Neural cell (in vitro differentiated cells): ENCODE results near the gene ARHGEF16. TPM values are rescaled to one million over a fixed set of nuclear protein-coding genes. Genes with fewer than 3 reads are reported as not detected.

Experiments
- H2AFZ ChIP-seq: fragments of 200-600, 300-800 bp; sonication (generic), shearing (Covaris generic); 2 replicates; pipeline ENCODE4 v1.6.0; 2014; ENCODE audit warnings: low read depth, mild to moderate bottlenecking, antibody characterized with exemption, low read length, moderate library complexity
- H3F3A ChIP-seq: fragments of 200-600 bp; shearing (Covaris generic); 2 replicates; pipeline ENCODE4 v1.6.1; 2016; ENCODE audit warnings: mild to moderate bottlenecking, moderate library complexity, mixed read lengths, antibody characterized with exemption, low read length; ENCODE audit not compliant: insufficient read depth, poor library complexity, severe bottlenecking
- H3K27ac ChIP-seq: fragments of 200-600, 300-800 bp; sonication (generic), shearing (Covaris generic); 2 replicates; pipeline ENCODE4 v1.5.1; 2014; ENCODE audit warnings: mild to moderate bottlenecking, low read length, moderate library complexity
- H3K27me3 ChIP-seq: fragments of 300-800, 200-600 bp; sonication (generic), shearing (Covaris generic); 2 replicates; pipeline ENCODE4 v1.6.0; 2014; ENCODE audit warnings: mild to moderate bottlenecking, low read depth, low read length, moderate library complexity; ENCODE audit not compliant: insufficient read depth
- H3K36me3 ChIP-seq: fragments of 300-800, 200-600 bp; sonication (generic), shearing (Covaris generic); 2 replicates; pipeline ENCODE4 v1.5.1; 2014; ENCODE audit warnings: mild to moderate bottlenecking, antibody characterized with exemption, low read length, moderate library complexity; ENCODE audit not compliant: insufficient read depth
- H3K4me2 ChIP-seq: fragments of 300-800, 200-600 bp; sonication (generic), shearing (Covaris generic); 2 replicates; pipeline ENCODE4 v1.6.0; 2014; ENCODE audit warnings: mild to moderate bottlenecking, low read length
- H3K4me3 ChIP-seq: fragments of 300-800, 200-600 bp; sonication (generic), shearing (Covaris generic); 2 replicates; pipeline ENCODE4 v1.5.1; 2014; ENCODE audit warnings: mild to moderate bottlenecking, low read length, moderate library complexity
- H3K79me2 ChIP-seq: fragments of 200-600 bp; shearing (Covaris generic); replicated peaks from 2 replicates; pipeline ENCODE4 v1.6.0; 2014; ENCODE audit warnings: mild to moderate bottlenecking, low read length, moderate library complexity; ENCODE audit not compliant: insufficient read depth
- H3K9ac ChIP-seq: fragments of 300-800, 200-600 bp; sonication (generic), shearing (Covaris generic); 2 replicates; pipeline ENCODE4 v1.6.1; 2016; ENCODE audit warnings: mild to moderate bottlenecking, low read length, mixed read lengths
- H3K9me2 ChIP-seq: fragments of 200-600 bp; shearing (Covaris generic); 2 replicates; pipeline ENCODE4 v1.6.1; 2016; ENCODE audit warnings: mild to moderate bottlenecking, low read length, mixed read lengths; ENCODE audit not compliant: insufficient read depth
- H3K9me3 ChIP-seq: fragments of 200-600, 300-800 bp; sonication (generic), shearing (Covaris generic); 2 replicates; pipeline ENCODE4 v1.6.1; 2016; ENCODE audit warnings: mild to moderate bottlenecking, mixed run types, low read length, moderate library complexity, mixed read lengths
- H4K20me1 ChIP-seq: fragments of 200-600 bp; shearing (Covaris generic); 2 replicates; pipeline ENCODE4 v1.6.1; 2016; ENCODE audit warnings: mild to moderate bottlenecking, mixed run types; ENCODE audit not compliant: insufficient read depth
- EP300 ChIP-seq: fragments of 450-650 bp; conservative IDR thresholded peaks from 2 replicates; pipeline ENCODE4 v1.6.1; 2014; ENCODE audit warnings: antibody characterized with exemption, mild to moderate bottlenecking, moderate library complexity; ENCODE audit not compliant: poor library complexity, severe bottlenecking
- EZH2 ChIP-seq: fragments of 200-600, 300-800 bp; shearing (Covaris generic), sonication (generic); IDR thresholded peaks from 2 replicates; pipeline ENCODE4 v1.6.1; 2014; ENCODE audit warnings: antibody characterized with exemption, low read length, borderline replicate concordance, mild to moderate bottlenecking; ENCODE audit not compliant: insufficient read depth, poor library complexity, severe bottlenecking
- MXI1 ChIP-seq: fragments of 450-650 bp; conservative IDR thresholded peaks from 2 replicates; pipeline ENCODE4 v1.6.1; 2014; ENCODE audit warnings: antibody characterized with exemption, mild to moderate bottlenecking; ENCODE audit not compliant: poor library complexity, severe bottlenecking
- POLR2AphosphoS5 ChIP-seq: IDR thresholded peaks from 2 replicates; pipeline ENCODE4 v1.6.1; 2012
- RAD21 ChIP-seq: fragments of 450-650 bp; conservative IDR thresholded peaks from 2 replicates; pipeline ENCODE4 v1.6.1; 2014; ENCODE audit warnings: antibody characterized with exemption, mild to moderate bottlenecking, moderate library complexity
- SMC3 ChIP-seq: fragments of 450-650 bp; conservative IDR thresholded peaks from 2 replicates; pipeline ENCODE4 v1.6.1; 2014; ENCODE audit warnings: antibody characterized with exemption, mild to moderate bottlenecking, moderate library complexity; ENCODE audit not compliant: poor library complexity
- TAF1 ChIP-seq: IDR thresholded peaks from 2 replicates; pipeline ENCODE4 v1.6.1; 2012; ENCODE audit warnings: low read depth
- polyA minus RNA-seq: library from RNA; depleted of rRNA, polyadenylated mRNA; stranded (reverse); fragments of >200 nt; gene quantifications from 2 replicates; pipeline ENCODE4 v1.2.3, GENCODE V29; 2014
- polyA plus RNA-seq: library from polyadenylated mRNA; depleted of rRNA; stranded (reverse); fragments of >200 nt; gene quantifications from 2 replicates; pipeline ENCODE4 v1.2.3, GENCODE V29; 2014
- TF ChIP-seq, protein P1 (sequence below): fragments of 450-650 bp; IDR thresholded peaks from 2 replicates; pipeline ENCODE4 v1.5.1; 2014; ENCODE audit warnings: antibody characterized with exemption, mild to moderate bottlenecking, moderate library complexity; ENCODE audit not compliant: poor library complexity, severe bottlenecking
- TF ChIP-seq, protein P2 (sequence below): IDR thresholded peaks from 2 replicates; pipeline ENCODE4 v1.6.1; 2012; ENCODE audit warnings: borderline replicate concordance

ARHGEF16 gene
- polyA plus RNA-seq (0.64 and 0.96 TPM in 2 replicates), polyA minus RNA-seq (0.23 and 0.24 TPM in 2 replicates)

DNA sequence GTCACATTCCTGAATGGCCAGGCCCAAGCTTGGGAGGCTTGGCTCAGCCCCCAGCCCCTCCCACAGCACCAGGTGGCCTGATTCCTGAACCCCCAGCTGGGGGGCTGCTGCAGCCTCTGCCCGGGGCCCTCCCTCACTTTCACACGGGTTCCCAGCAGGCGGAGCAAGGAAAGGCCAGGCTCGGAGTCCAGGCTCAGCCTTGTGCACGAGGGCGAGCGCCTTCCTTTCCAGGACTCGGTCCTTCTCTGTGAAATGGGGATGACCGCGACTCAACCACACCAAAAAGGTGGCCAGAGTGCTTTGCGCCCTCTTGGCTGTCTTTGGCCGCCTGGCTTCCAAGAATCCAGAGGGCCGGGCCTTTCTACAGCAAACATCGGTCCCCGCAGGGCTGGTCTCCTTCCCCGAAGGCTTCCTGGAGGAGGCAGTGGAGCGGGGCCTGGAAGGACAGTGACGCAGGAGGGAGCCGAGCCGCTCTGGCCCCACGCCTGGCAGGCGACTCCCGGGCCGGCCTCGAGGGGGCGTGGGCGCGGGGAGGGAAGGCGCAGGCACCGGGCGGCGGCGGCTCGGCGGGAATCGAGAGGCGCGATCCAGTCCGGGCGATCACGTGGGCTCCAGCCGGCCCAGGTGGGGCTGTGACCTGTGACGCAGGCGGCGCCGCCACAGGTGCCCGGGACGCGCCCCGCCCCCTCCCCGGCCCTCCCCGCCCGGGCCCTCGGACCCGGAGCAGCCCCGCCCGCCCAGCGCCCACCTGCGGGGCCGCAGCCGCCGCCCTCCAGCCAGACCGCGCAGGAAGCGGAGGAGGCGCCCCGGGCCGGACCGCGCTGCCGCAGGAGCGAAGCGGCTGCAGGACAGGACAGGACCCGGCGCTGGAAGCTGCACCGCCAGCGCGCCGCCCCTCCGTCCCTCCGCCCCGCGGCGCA lies at the start of gene ARHGEF16:
TSS of gene ARHGEF16 (plus strand) at position 775 of the 920 bp plus-strand sequence. CDS start 8,420 bp downstream, outside the sequence.
- Histone ChIP-seq H3K4me3 (peak within 1 kb of the TSS; percentile 66), H3K9ac (peak within 1 kb of the TSS; percentile 34), H3K79me2 (no peaks in the 10 kb centered on the region), H3K27me3 (peaks cover 5% of the 10 kb centered on the region), H3K27ac (no peak within 1 kb of the TSS), H2AFZ (no peak within 1 kb of the TSS), H3K36me3 (no peaks in the 10 kb centered on the region), H3K4me2 (no peak within 1 kb of the TSS), H3F3A (no peaks in the 10 kb centered on the region), H3K9me2 (no peaks in the 10 kb centered on the region), H3K9me3 (no peaks in the 10 kb centered on the region), H4K20me1 (no peaks in the 10 kb centered on the region)
- TF ChIP-seq EP300: no peak
- TF ChIP-seq, protein P1, sequence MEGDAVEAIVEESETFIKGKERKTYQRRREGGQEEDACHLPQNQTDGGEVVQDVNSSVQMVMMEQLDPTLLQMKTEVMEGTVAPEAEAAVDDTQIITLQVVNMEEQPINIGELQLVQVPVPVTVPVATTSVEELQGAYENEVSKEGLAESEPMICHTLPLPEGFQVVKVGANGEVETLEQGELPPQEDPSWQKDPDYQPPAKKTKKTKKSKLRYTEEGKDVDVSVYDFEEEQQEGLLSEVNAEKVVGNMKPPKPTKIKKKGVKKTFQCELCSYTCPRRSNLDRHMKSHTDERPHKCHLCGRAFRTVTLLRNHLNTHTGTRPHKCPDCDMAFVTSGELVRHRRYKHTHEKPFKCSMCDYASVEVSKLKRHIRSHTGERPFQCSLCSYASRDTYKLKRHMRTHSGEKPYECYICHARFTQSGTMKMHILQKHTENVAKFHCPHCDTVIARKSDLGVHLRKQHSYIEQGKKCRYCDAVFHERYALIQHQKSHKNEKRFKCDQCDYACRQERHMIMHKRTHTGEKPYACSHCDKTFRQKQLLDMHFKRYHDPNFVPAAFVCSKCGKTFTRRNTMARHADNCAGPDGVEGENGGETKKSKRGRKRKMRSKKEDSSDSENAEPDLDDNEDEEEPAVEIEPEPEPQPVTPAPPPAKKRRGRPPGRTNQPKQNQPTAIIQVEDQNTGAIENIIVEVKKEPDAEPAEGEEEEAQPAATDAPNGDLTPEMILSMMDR: peak; percentile 65

DNA sequence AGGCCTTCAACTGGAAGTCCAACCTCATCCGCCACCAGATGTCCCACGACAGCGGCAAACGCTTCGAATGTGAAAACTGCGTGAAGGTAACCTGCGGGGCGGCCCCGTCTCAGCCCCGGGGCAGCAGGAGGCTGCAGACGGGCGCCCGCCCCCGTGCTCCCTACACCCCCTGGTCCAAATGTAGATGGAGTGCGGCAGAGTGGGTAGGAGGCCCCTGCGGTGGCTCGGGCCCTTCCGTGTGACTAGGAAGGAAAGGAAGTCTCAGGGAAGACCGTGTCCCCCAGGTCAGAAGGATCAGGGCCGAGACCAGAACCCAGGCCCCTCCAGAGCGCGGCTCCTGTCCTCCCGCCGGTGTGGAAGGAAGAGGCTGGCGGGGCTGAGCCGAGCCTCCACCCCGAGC lies 49.7 kb upstream of the ARHGEF16 start:
- H3K9me3 ChIP-seq: no peaks in the 10 kb centered on the region
- H3F3A ChIP-seq: no peaks in the 10 kb centered on the region
- no peaks in the 10 kb centered on the region for H3K36me3 ChIP-seq
- no peaks in the 10 kb centered on the region for H3K79me2 ChIP-seq
- H4K20me1 ChIP-seq: no peaks in the 10 kb centered on the region
- no peak overlapping the region for H2AFZ ChIP-seq
- no peak overlapping the region for H3K4me2 ChIP-seq
- H3K27me3 ChIP-seq: no peaks in the 10 kb centered on the region
- no peaks in the 10 kb centered on the region for H3K9me2 ChIP-seq
- H3K27ac ChIP-seq: no peak overlapping the region
- no peak overlapping the region for H3K9ac ChIP-seq
- H3K4me3 ChIP-seq: no peak overlapping the region
- TF ChIP-seq SMC3 (no peak), EZH2 (no peak), TAF1 (no peak), POLR2AphosphoS5 (no peak), RAD21 (no peak), EP300 (no peak), MXI1 (no peak)
- TF ChIP-seq, protein P2, sequence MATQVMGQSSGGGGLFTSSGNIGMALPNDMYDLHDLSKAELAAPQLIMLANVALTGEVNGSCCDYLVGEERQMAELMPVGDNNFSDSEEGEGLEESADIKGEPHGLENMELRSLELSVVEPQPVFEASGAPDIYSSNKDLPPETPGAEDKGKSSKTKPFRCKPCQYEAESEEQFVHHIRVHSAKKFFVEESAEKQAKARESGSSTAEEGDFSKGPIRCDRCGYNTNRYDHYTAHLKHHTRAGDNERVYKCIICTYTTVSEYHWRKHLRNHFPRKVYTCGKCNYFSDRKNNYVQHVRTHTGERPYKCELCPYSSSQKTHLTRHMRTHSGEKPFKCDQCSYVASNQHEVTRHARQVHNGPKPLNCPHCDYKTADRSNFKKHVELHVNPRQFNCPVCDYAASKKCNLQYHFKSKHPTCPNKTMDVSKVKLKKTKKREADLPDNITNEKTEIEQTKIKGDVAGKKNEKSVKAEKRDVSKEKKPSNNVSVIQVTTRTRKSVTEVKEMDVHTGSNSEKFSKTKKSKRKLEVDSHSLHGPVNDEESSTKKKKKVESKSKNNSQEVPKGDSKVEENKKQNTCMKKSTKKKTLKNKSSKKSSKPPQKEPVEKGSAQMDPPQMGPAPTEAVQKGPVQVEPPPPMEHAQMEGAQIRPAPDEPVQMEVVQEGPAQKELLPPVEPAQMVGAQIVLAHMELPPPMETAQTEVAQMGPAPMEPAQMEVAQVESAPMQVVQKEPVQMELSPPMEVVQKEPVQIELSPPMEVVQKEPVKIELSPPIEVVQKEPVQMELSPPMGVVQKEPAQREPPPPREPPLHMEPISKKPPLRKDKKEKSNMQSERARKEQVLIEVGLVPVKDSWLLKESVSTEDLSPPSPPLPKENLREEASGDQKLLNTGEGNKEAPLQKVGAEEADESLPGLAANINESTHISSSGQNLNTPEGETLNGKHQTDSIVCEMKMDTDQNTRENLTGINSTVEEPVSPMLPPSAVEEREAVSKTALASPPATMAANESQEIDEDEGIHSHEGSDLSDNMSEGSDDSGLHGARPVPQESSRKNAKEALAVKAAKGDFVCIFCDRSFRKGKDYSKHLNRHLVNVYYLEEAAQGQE: no peak
- TF ChIP-seq, protein P1: no peak
